HEK293 (cell line): ENCODE results near the gene TEAD2.

Experiments used
- ATF2 ChIP-seq: fragments of 450-650 bp; formaldehyde crosslinking; IDR thresholded peaks from 2 replicates; pipeline ENCODE4 v1.5.1; 2016; ENCODE audit warnings: missing biosample characterization, missing genetic modification characterization, low read depth
- CTCF ChIP-seq: fragments of 450-650 bp; formaldehyde crosslinking; IDR thresholded peaks from 2 replicates; pipeline ENCODE4 v1.5.1; 2016; ENCODE audit warnings: missing biosample characterization, missing genetic modification characterization
- GLI2 ChIP-seq: fragments of 450-650 bp; formaldehyde crosslinking; IDR thresholded peaks from 2 replicates; pipeline ENCODE4; 2017; ENCODE audit warnings: missing biosample characterization, missing genetic modification characterization, low read depth, borderline replicate concordance
- KLF17 ChIP-seq: fragments of 450-650 bp; formaldehyde crosslinking; IDR thresholded peaks from 2 replicates; pipeline ENCODE4 v1.5.1; 2016; ENCODE audit warnings: missing biosample characterization, missing genetic modification characterization
- ZNF223 ChIP-seq: fragments of 450-650 bp; formaldehyde crosslinking; IDR thresholded peaks from 2 replicates; pipeline ENCODE4 v1.5.1; 2016; ENCODE audit warnings: missing biosample characterization, missing genetic modification characterization
- ZNF274 ChIP-seq, 2 experiments: fragments of 200-500 bp in 1 of 2; fragments of 450-650 bp in 1 of 2; sonication (Bioruptor generic) in 1 of 2; formaldehyde crosslinking in 1 of 2; IDR thresholded peaks; 2 replicates each; pipeline versions ENCODE4 v1.5.1 to v1.6.1; 2014 to 2016; ENCODE audit warnings: borderline replicate concordance in 1 of 2, inconsistent platforms in 1 of 2, low read length in 1 of 2, missing biosample characterization in 1 of 2, missing genetic modification characterization in 1 of 2
- ZNF639 ChIP-seq: fragments of 450-650 bp; formaldehyde crosslinking; IDR thresholded peaks from 2 replicates; pipeline ENCODE4 v1.5.1; 2016; ENCODE audit warnings: missing biosample characterization, missing genetic modification characterization
- ZNF645 ChIP-seq: fragments of 450-650 bp; formaldehyde crosslinking; IDR thresholded peaks from 2 replicates; pipeline ENCODE4; 2016; ENCODE audit warnings: missing biosample characterization, missing genetic modification characterization
- ZNF76 ChIP-seq: fragments of 450-650 bp; formaldehyde crosslinking; IDR thresholded peaks from 2 replicates; pipeline ENCODE4; 2016; ENCODE audit warnings: low read depth, missing biosample characterization, missing genetic modification characterization, borderline replicate concordance

GRCh38 chr19:49348305-49349189, 13.7 kb downstream of the TEAD2 start:
- no peak for TF ChIP-seq ATF2
- TF ChIP-seq CTCF: no peak
- TF ChIP-seq ZNF274 (IDR thresholded peaks at IDR 0.05; ENCODE audit: low read length): no peak
- TF ChIP-seq ZNF274 (tag by site-specific recombination; IDR thresholded peaks at IDR 0.05; ENCODE audit: borderline replicate concordance): no peak
- TF ChIP-seq ZNF639 (tag by site-specific recombination): no peak
- no peak for TF ChIP-seq GLI2 (tag by site-specific recombination)
- TF ChIP-seq ZNF645: no peak
- TF ChIP-seq ZNF76: no peak
- no peak for TF ChIP-seq ZNF223 (tag by site-specific recombination)
- no peak for TF ChIP-seq KLF17 (tag by site-specific recombination)
